Activated T-cell treated with anti-CD3 and anti-CD28 coated beads, Interleukin-2, amount 50 U/mL, for 1 hour (primary cell): ENCODE results near the gene ZSCAN30.
A peak's percentile ranks its signal among the peaks of the same experiment; 100 is the strongest.

Experiments used
- DNase-seq: peaks from one replicate; pipeline ENCODE4 v3.0.0-alpha.2; 2020

ZSCAN30 gene

GRCh38 chr18:35278085-35278484 lies 11.9 kb downstream of the ZSCAN30 start:
- no peak for DNase-seq

GRCh38 chr18:35277633-35278032 lies 12.4 kb downstream of the ZSCAN30 start:
- DNase-seq, result no peak

- no peak for DNase-seq
Measured at GRCh38 chr18:35276267-35276666, 13.8 kb downstream of the ZSCAN30 start.

GRCh38 chr18:35271656-35272055 lies 18.4 kb downstream of the ZSCAN30 start:
- DNase-seq, result no peak

GRCh38 chr18:35268821-35269220 lies 21.2 kb downstream of the ZSCAN30 start:
- DNase-seq, result no peak

- DNase-seq, result peak; percentile 31
Measured at GRCh38 chr18:35267809-35268208, 22.2 kb downstream of the ZSCAN30 start.

- peak; percentile 80 for DNase-seq
Measured at GRCh38 chr18:35267161-35267651, 22.8 kb downstream of the ZSCAN30 start.

- no peak for DNase-seq
Measured at GRCh38 chr18:35264409-35264808, 25.6 kb downstream of the ZSCAN30 start.

- DNase-seq, result no peak
Measured at GRCh38 chr18:35256947-35257346, 33.1 kb downstream of the ZSCAN30 start.

GRCh38 chr18:35253655-35254287 lies 36.3 kb downstream of the ZSCAN30 start:
- no peak for DNase-seq

GRCh38 chr18:35252466-35252865 lies 37.6 kb downstream of the ZSCAN30 start:
- DNase-seq, result no peak

GRCh38 chr18:35248429-35248828 lies 41.6 kb downstream of the ZSCAN30 start:
- DNase-seq, result no peak

- DNase-seq, result no peak
Measured at GRCh38 chr18:35247412-35248249, 42.4 kb downstream of the ZSCAN30 start.

GRCh38 chr18:35246831-35247230 lies 43.2 kb downstream of the ZSCAN30 start:
- DNase-seq, result no peak

- DNase-seq, result no peak
Measured at GRCh38 chr18:35245719-35246317, 44.2 kb downstream of the ZSCAN30 start.

GRCh38 chr18:35244671-35245070 lies 45.4 kb downstream of the ZSCAN30 start:
- no peak for DNase-seq

GRCh38 chr18:35242426-35242825 lies 47.6 kb downstream of the ZSCAN30 start:
- no peak for DNase-seq

GRCh38 chr18:35241448-35241804 lies 48.6 kb downstream of the ZSCAN30 start:
- DNase-seq, result no peak

GRCh38 chr18:35240664-35241447 lies 49.2 kb downstream of the ZSCAN30 start, which contains the start of gene ZNF397:
ZNF397 (plus strand) TSS chr18:35241034; CDS start chr18:35242471, 1,437 bp downstream.
- DNase-seq, result peak; percentile 93

GRCh38 chr18:35239314-35239713 lies 50.7 kb downstream of the ZSCAN30 start:
- no peak for DNase-seq

GRCh38 chr18:35236571-35237363 lies 53.3 kb downstream of the ZSCAN30 start:
- no peak for DNase-seq

GRCh38 chr18:35231052-35231451 lies 59.0 kb downstream of the ZSCAN30 start:
- peak; percentile 77 for DNase-seq
